PFSK-1 (cell line): ENCODE measurements around the gene GAPDH.

Experiments
- FOXP2 ChIP-seq: optimal IDR thresholded peaks from 2 replicates; pipeline ENCODE3; 2011; ENCODE audit warnings: borderline replicate concordance, control low read depth, inconsistent platforms; ENCODE audit not compliant: insufficient read depth; ENCODE audit errors: extremely low read length, extremely low read depth
- POLR2AphosphoS5 ChIP-seq: IDR thresholded peaks from 2 replicates; pipeline ENCODE4 v1.6.1; 2012; ENCODE audit warnings: low read depth, mild to moderate bottlenecking, control low read depth, low read length, moderate library complexity
- SIN3A ChIP-seq: IDR thresholded peaks from 2 replicates; pipeline ENCODE4 v1.6.1; 2012; ENCODE audit warnings: mild to moderate bottlenecking, low read length, moderate library complexity, borderline replicate concordance; ENCODE audit not compliant: insufficient read depth
- TAF1 ChIP-seq: IDR thresholded peaks from 2 replicates; pipeline ENCODE4 v1.6.1; 2012; ENCODE audit warnings: low read length, control low read depth, borderline replicate concordance; ENCODE audit not compliant: insufficient read depth
- TF ChIP-seq, protein P1 (sequence below), 2 experiments: IDR thresholded peaks; 2 replicates each; pipeline versions ENCODE4 v1.6.1 to v1.8.0; 2011 to 2012; ENCODE audit warnings: low read depth in 2 of 2, low read length in 2 of 2, control low read depth in 1 of 2, inconsistent platforms in 1 of 2, mild to moderate bottlenecking in 1 of 2, moderate library complexity in 1 of 2; ENCODE audit not compliant: insufficient read depth in 1 of 2

GAPDH gene

DNA sequence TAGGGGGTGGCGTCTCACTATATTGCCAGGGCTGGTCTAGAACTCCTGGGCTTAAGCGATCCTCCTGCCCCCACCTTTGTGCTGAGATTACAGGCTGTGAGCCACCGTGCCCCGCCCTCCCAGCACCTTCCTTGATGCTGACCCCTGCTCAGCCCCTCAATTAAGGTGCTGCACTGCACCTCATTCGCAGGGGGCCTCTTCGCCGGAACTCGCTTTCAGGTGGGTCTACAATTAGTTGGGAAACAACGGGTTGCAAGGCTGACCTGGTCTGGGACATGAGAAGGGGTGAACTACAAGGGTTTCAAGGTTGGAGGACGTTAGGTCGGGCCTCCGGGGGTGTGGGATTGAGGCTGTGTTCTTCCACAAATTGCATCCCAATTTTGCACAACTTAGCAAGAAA is 35.0 kb downstream of the GAPDH start:
- TF ChIP-seq POLR2AphosphoS5, result no peak
- TF ChIP-seq, protein P1, sequence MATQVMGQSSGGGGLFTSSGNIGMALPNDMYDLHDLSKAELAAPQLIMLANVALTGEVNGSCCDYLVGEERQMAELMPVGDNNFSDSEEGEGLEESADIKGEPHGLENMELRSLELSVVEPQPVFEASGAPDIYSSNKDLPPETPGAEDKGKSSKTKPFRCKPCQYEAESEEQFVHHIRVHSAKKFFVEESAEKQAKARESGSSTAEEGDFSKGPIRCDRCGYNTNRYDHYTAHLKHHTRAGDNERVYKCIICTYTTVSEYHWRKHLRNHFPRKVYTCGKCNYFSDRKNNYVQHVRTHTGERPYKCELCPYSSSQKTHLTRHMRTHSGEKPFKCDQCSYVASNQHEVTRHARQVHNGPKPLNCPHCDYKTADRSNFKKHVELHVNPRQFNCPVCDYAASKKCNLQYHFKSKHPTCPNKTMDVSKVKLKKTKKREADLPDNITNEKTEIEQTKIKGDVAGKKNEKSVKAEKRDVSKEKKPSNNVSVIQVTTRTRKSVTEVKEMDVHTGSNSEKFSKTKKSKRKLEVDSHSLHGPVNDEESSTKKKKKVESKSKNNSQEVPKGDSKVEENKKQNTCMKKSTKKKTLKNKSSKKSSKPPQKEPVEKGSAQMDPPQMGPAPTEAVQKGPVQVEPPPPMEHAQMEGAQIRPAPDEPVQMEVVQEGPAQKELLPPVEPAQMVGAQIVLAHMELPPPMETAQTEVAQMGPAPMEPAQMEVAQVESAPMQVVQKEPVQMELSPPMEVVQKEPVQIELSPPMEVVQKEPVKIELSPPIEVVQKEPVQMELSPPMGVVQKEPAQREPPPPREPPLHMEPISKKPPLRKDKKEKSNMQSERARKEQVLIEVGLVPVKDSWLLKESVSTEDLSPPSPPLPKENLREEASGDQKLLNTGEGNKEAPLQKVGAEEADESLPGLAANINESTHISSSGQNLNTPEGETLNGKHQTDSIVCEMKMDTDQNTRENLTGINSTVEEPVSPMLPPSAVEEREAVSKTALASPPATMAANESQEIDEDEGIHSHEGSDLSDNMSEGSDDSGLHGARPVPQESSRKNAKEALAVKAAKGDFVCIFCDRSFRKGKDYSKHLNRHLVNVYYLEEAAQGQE (IDR thresholded peaks at IDR 0.05; ENCODE audit: insufficient read depth in 1 of 2, low read depth in 2 of 2, low read length in 2 of 2), result no peak
- no peak for TF ChIP-seq SIN3A
- no peak for TF ChIP-seq FOXP2
- no peak for TF ChIP-seq TAF1

DNA sequence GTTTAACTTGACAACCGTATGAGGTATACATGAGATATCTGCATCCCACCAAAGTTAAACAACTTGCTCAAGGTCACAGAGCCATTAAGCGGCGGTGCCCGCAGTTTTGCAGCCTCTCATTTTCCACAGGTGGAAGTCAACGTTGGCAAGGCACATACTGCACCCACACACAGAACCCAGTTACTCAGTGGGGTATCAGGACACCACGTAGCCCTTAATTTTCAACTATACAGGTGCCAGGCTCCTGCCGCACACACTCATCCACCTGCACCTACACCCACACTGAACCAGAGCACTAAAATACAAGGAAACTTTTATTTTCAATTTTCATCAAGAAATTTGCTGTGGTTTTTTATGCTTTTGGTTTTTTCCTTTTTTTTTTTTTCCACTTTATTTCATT is 35.5 kb downstream of the GAPDH start:
- TF ChIP-seq POLR2AphosphoS5 (no peak), FOXP2 (no peak), SIN3A (no peak)
- TF ChIP-seq, protein P1 (IDR thresholded peaks at IDR 0.05; ENCODE audit: insufficient read depth in 1 of 2, low read depth in 2 of 2, low read length in 2 of 2), result no peak

DNA sequence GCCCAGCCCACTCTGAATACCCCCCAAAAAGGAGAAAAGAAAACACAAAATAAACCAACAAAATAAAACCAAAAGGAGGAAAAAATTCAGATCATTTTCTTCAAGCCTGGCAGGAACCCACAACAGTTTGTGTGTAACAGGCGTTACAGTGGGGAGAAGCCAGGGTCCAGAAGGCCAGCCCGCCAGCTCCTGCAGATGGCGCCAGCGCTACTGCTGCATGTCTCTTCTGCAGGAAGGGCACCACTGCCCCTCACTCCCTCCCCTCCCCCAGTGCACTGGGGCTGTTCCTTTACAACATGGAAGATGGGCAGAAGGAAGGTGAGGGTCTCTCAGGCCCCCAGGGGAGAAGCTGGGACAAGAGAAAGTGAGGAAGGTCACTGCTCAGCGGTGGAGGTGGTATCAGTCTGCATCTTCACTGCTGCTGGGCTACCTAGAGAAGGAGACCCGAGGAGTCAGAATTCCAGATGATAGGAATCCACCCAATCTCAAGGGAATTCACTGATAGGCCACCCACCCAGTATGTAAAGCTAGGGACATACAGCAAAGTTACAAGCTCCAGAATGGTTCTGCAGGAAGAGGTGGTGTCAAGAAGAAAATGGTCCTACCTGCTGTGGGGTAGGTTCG is 36.1 kb downstream of the GAPDH start:
- TF ChIP-seq SIN3A (no peak), FOXP2 (no peak), TAF1 (no peak), POLR2AphosphoS5 (no peak)
- TF ChIP-seq, protein P1 (IDR thresholded peaks at IDR 0.05; ENCODE audit: insufficient read depth in 1 of 2, low read depth in 2 of 2, low read length in 2 of 2), result no peak

DNA sequence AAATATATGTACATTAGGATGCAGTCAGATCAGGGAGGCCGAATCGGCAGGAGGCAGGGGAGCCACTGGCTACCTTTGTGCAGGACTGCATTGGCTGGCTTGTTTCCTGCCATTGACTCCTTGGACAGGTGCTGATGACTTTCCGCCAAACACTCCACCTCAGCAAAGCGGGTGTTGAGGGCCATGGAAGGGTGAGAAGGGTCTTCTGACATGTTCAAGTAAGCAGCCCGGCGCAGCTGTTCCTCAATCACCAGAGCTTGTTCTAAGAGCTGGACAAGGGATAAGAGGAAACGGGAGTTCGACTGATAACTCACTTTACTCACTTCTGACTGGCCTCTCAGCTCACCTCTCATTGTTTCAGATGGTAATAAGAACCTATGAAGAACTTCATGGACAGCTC is 38.7 kb downstream of the GAPDH start:
- TF ChIP-seq, protein P1 (IDR thresholded peaks at IDR 0.05; ENCODE audit: insufficient read depth in 1 of 2, low read depth in 2 of 2, low read length in 2 of 2), result no peak
- TF ChIP-seq POLR2AphosphoS5, result no peak
- no peak for TF ChIP-seq FOXP2
- TF ChIP-seq TAF1, result no peak
- TF ChIP-seq SIN3A, result no peak
